Measurements from ENCODE around the gene NBPF1.
"Not testable (repeated sequence)": the region's sequence is repeated elsewhere in the genome, so short reads cannot be mapped to it uniquely, and the experiment has no call there.

- not testable (repeated sequence) for TF ChIP-seq REST (IDR thresholded peaks at IDR 0.05; ENCODE audit: borderline replicate concordance); CTCF (IDR thresholded peaks at IDR 0.05; ENCODE audit: poor library complexity, severe bottlenecking); EP300 (conservative IDR thresholded peaks at IDR 0.05; ENCODE audit: poor library complexity, severe bottlenecking)
These were observed 6.6 kb upstream of the NBPF1 start for GRCh38 chr1:16619803-16620501.

All from neural cell (in vitro differentiated cells).